Cortex of kidney (tissue), 1 donor: ENCODE measurements around the gene CYP51A1.
"Not testable (repeated sequence)": the region's sequence is repeated elsewhere in the genome, so short reads cannot be mapped to it uniquely, and the experiment has no call there.

ENCODE experiments used
- DNase-seq: peaks from one replicate; lab custom pipeline; 2025; lab: John Stamatoyannopoulos, UW

The CYP51A1 gene

GRCh38 chr7:92131093-92131492, 3.2 kb downstream of the CYP51A1 start:
- DNase-seq: no peak

GRCh38 chr7:92121681-92122080, 12.6 kb downstream of the CYP51A1 start:
- DNase-seq: no peak

- no peak for DNase-seq
Measured at GRCh38 chr7:92119213-92119759, 15.0 kb downstream of the CYP51A1 start.

- DNase-seq: no peak
Measured at GRCh38 chr7:92116949-92117348, 17.3 kb downstream of the CYP51A1 start.

GRCh38 chr7:92115821-92116220, 18.5 kb downstream of the CYP51A1 start:
- DNase-seq: no peak

GRCh38 chr7:92110857-92111256, 23.4 kb downstream of the CYP51A1 start:
- DNase-seq: no peak

GRCh38 chr7:92108821-92109220, 25.5 kb downstream of the CYP51A1 start:
- DNase-seq: no peak

GRCh38 chr7:92102862-92103261, 31.4 kb downstream of the CYP51A1 start:
- DNase-seq: not testable (repeated sequence)

- no peak for DNase-seq
Measured at GRCh38 chr7:92100534-92100933, 33.7 kb downstream of the CYP51A1 start.

GRCh38 chr7:92095380-92095779, 38.9 kb downstream of the CYP51A1 start:
- no peak for DNase-seq

GRCh38 chr7:92092210-92092609, 42.1 kb downstream of the CYP51A1 start:
- DNase-seq: no peak

GRCh38 chr7:92088266-92088665, 46.0 kb downstream of the CYP51A1 start:
- DNase-seq: no peak

- DNase-seq: not testable (repeated sequence)
Measured at GRCh38 chr7:92083922-92084321, 50.4 kb downstream of the CYP51A1 start.

GRCh38 chr7:92076509-92076908, 57.8 kb downstream of the CYP51A1 start:
- no peak for DNase-seq

GRCh38 chr7:92075455-92076158, 58.7 kb downstream of the CYP51A1 start:
- DNase-seq: no peak

GRCh38 chr7:92072708-92073107, 61.6 kb downstream of the CYP51A1 start:
- no peak for DNase-seq

- DNase-seq: no peak
Measured at GRCh38 chr7:92072121-92072520, 62.2 kb downstream of the CYP51A1 start.

- DNase-seq: no peak
Measured at GRCh38 chr7:92071032-92071431, 63.2 kb downstream of the CYP51A1 start.

- DNase-seq: no peak
Measured at GRCh38 chr7:92064438-92065029, 69.7 kb downstream of the CYP51A1 start.
